ENCODE data around the gene ZNF431.
A peak's percentile ranks its signal among the peaks of the same experiment; 100 is the strongest.

The ZNF431 gene

GRCh38 chr19:21141787-21142464, at the start of gene ZNF431:
ZNF431 (plus strand) TSS chr19:21142040; CDS start chr19:21142184, 144 bp downstream.
- peak within 1 kb of the TSS; percentile 93 for H3K27ac Mint-ChIP-seq
- H3K27me3 Mint-ChIP-seq, result no peaks in the 10 kb centered on the region
- peaks cover 21% of the 10 kb centered on the region for H3K36me3 Mint-ChIP-seq
- peaks cover 42% of the 10 kb centered on the region for H3K4me1 Mint-ChIP-seq (ENCODE audit: low read depth)
- no peaks in the 10 kb centered on the region for H3K9me3 Mint-ChIP-seq (ENCODE audit: low read depth)
- H3K4me3 Mint-ChIP-seq, result peak within 1 kb of the TSS; percentile 98

GRCh38 chr19:21092109-21092508, 49.7 kb upstream of the ZNF431 start:
- H3K27ac Mint-ChIP-seq, result peak overlapping the region; percentile 37
- peaks cover 8% of the 10 kb centered on the region for H3K36me3 Mint-ChIP-seq
- H3K4me3 Mint-ChIP-seq, result no peak overlapping the region
- peaks cover 2% of the 10 kb centered on the region for H3K4me1 Mint-ChIP-seq (ENCODE audit: low read depth)
- H3K9me3 Mint-ChIP-seq (ENCODE audit: low read depth), result no peaks in the 10 kb centered on the region
- H3K27me3 Mint-ChIP-seq, result no peaks in the 10 kb centered on the region

- H3K4me3 Mint-ChIP-seq, result no peak overlapping the region
- H3K27me3 Mint-ChIP-seq, result no peaks in the 10 kb centered on the region
- no peaks in the 10 kb centered on the region for H3K9me3 Mint-ChIP-seq (ENCODE audit: low read depth)
- H3K4me1 Mint-ChIP-seq (ENCODE audit: low read depth), result peaks cover 2% of the 10 kb centered on the region
- peaks cover 17% of the 10 kb centered on the region for H3K36me3 Mint-ChIP-seq
- H3K27ac Mint-ChIP-seq, result no peak overlapping the region
Observed at GRCh38 chr19:21094347-21095025, 47.4 kb upstream of the ZNF431 start.

GRCh38 chr19:21098291-21098690, 43.5 kb upstream of the ZNF431 start:
- Mint-ChIP-seq H3K4me1 (ENCODE audit: low read depth) (no peaks in the 10 kb centered on the region), H3K9me3 (ENCODE audit: low read depth) (no peaks in the 10 kb centered on the region), H3K36me3 (peaks cover 19% of the 10 kb centered on the region), H3K27ac (no peak overlapping the region), H3K4me3 (no peak overlapping the region), H3K27me3 (no peaks in the 10 kb centered on the region)

- no peaks in the 10 kb centered on the region for H3K4me1 Mint-ChIP-seq (ENCODE audit: low read depth)
- H3K4me3 Mint-ChIP-seq, result no peak overlapping the region
- H3K27ac Mint-ChIP-seq, result no peak overlapping the region
- H3K9me3 Mint-ChIP-seq (ENCODE audit: low read depth), result no peaks in the 10 kb centered on the region
- H3K36me3 Mint-ChIP-seq, result peaks cover 19% of the 10 kb centered on the region
- H3K27me3 Mint-ChIP-seq, result no peaks in the 10 kb centered on the region
Observed at GRCh38 chr19:21101521-21102242, 40.2 kb upstream of the ZNF431 start.

- no peaks in the 10 kb centered on the region for H3K4me1 Mint-ChIP-seq (ENCODE audit: low read depth)
- H3K36me3 Mint-ChIP-seq, result peaks cover 55% of the 10 kb centered on the region
- peaks cover 17% of the 10 kb centered on the region for H3K9me3 Mint-ChIP-seq (ENCODE audit: low read depth)
- no peak overlapping the region for H3K4me3 Mint-ChIP-seq
- no peaks in the 10 kb centered on the region for H3K27me3 Mint-ChIP-seq
- H3K27ac Mint-ChIP-seq, result no peak overlapping the region
Observed at GRCh38 chr19:21109116-21109515, 32.7 kb upstream of the ZNF431 start.

GRCh38 chr19:21110183-21110582, 31.7 kb upstream of the ZNF431 start:
- no peaks in the 10 kb centered on the region for H3K27me3 Mint-ChIP-seq
- H3K9me3 Mint-ChIP-seq (ENCODE audit: low read depth), result peaks cover 24% of the 10 kb centered on the region
- no peaks in the 10 kb centered on the region for H3K4me1 Mint-ChIP-seq (ENCODE audit: low read depth)
- peaks cover 62% of the 10 kb centered on the region for H3K36me3 Mint-ChIP-seq
- no peak overlapping the region for H3K27ac Mint-ChIP-seq
- H3K4me3 Mint-ChIP-seq, result no peak overlapping the region

GRCh38 chr19:21115430-21115829, 26.4 kb upstream of the ZNF431 start:
- H3K9me3 Mint-ChIP-seq (ENCODE audit: low read depth), result peaks cover 40% of the 10 kb centered on the region
- H3K27me3 Mint-ChIP-seq, result no peaks in the 10 kb centered on the region
- H3K27ac Mint-ChIP-seq, result no peak overlapping the region
- H3K4me1 Mint-ChIP-seq (ENCODE audit: low read depth), result no peaks in the 10 kb centered on the region
- no peak overlapping the region for H3K4me3 Mint-ChIP-seq
- H3K36me3 Mint-ChIP-seq, result peaks cover 69% of the 10 kb centered on the region

- Mint-ChIP-seq H3K27ac (no peak overlapping the region), H3K4me3 (no peak overlapping the region), H3K9me3 (ENCODE audit: low read depth) (peaks cover 33% of the 10 kb centered on the region), H3K27me3 (no peaks in the 10 kb centered on the region), H3K4me1 (ENCODE audit: low read depth) (no peaks in the 10 kb centered on the region), H3K36me3 (peaks cover 50% of the 10 kb centered on the region)
Observed at GRCh38 chr19:21117041-21117907, 24.6 kb upstream of the ZNF431 start.

GRCh38 chr19:21126078-21126477, 15.8 kb upstream of the ZNF431 start:
- Mint-ChIP-seq H3K4me1 (ENCODE audit: low read depth) (peaks cover 5% of the 10 kb centered on the region), H3K36me3 (peaks cover 8% of the 10 kb centered on the region), H3K27ac (no peak overlapping the region), H3K9me3 (ENCODE audit: low read depth) (peaks cover 16% of the 10 kb centered on the region), H3K4me3 (no peak overlapping the region), H3K27me3 (no peaks in the 10 kb centered on the region)

- H3K27me3 Mint-ChIP-seq, result no peaks in the 10 kb centered on the region
- H3K4me1 Mint-ChIP-seq (ENCODE audit: low read depth), result peaks cover 5% of the 10 kb centered on the region
- H3K27ac Mint-ChIP-seq, result no peak overlapping the region
- peaks cover 8% of the 10 kb centered on the region for H3K36me3 Mint-ChIP-seq
- H3K4me3 Mint-ChIP-seq, result no peak overlapping the region
- peaks cover 16% of the 10 kb centered on the region for H3K9me3 Mint-ChIP-seq (ENCODE audit: low read depth)
Observed at GRCh38 chr19:21127001-21127400, 14.8 kb upstream of the ZNF431 start.

- H3K4me1 Mint-ChIP-seq (ENCODE audit: low read depth), result peaks cover 5% of the 10 kb centered on the region
- peaks cover 7% of the 10 kb centered on the region for H3K36me3 Mint-ChIP-seq
- H3K4me3 Mint-ChIP-seq, result no peak overlapping the region
- H3K27ac Mint-ChIP-seq, result no peak overlapping the region
- H3K9me3 Mint-ChIP-seq (ENCODE audit: low read depth), result peaks cover 13% of the 10 kb centered on the region
- no peaks in the 10 kb centered on the region for H3K27me3 Mint-ChIP-seq
Observed at GRCh38 chr19:21127898-21128297, 13.9 kb upstream of the ZNF431 start.

- Mint-ChIP-seq H3K36me3 (peaks cover 7% of the 10 kb centered on the region), H3K27me3 (peaks cover 2% of the 10 kb centered on the region), H3K4me3 (no peak overlapping the region), H3K9me3 (ENCODE audit: low read depth) (peaks cover 13% of the 10 kb centered on the region), H3K4me1 (ENCODE audit: low read depth) (peaks cover 5% of the 10 kb centered on the region), H3K27ac (no peak overlapping the region)
Observed at GRCh38 chr19:21128901-21129698, 12.7 kb upstream of the ZNF431 start.

All from activated naive CD8-positive, alpha-beta T cell (primary cell).